Fibroblast of skin of abdomen (primary cell): ENCODE results near the gene PLXNB2.

Experiments used
- DNase-seq: peaks from one replicate; pipeline ENCODE4 v3.0.0-alpha.2; 2013

The PLXNB2 gene

GRCh38 chr22:50225200-50225969 lies 82.1 kb downstream of the PLXNB2 start:
- no peak for DNase-seq
